Measurements from ENCODE around the gene PPP2R2B. TPM values are rescaled to one million over a fixed set of nuclear protein-coding genes. Genes with fewer than 3 reads are reported as not detected.

The PPP2R2B gene
- total RNA-seq, 1 experiment from 2014 or later: 20.3 TPM

- peaks cover 76% of the 10 kb centered on the region for H3K4me1 Mint-ChIP-seq
- ATAC-seq: no peak
These were observed 84.1 kb downstream of the PPP2R2B start for GRCh38 chr5:146794326-146795029.

GRCh38 chr5:146793709-146794108, 84.8 kb downstream of the PPP2R2B start:
- ChIA-PET POLR2A (no interaction called here), CTCF (interaction anchor here (1.6 kb wide), 1 partner anchor 10 kb away, joined by 3 read pairs; no protein-coding TSS in a partner anchor)
- no peaks in the 10 kb centered on the region for H3K9me3 Mint-ChIP-seq
- ATAC-seq (no peak), DNase-seq (ENCODE audit: low spot score) (no peak)
- H3K4me3 Mint-ChIP-seq: no peak overlapping the region
- no peak overlapping the region for H3K27ac Mint-ChIP-seq
- H3K36me3 Mint-ChIP-seq: no peaks in the 10 kb centered on the region
- H3K27me3 Mint-ChIP-seq (ENCODE audit: low read depth): no peaks in the 10 kb centered on the region
- TF ChIP-seq CDX4 (CRISPR knock-in tag; IDR thresholded peaks at IDR 0.05; ENCODE audit: borderline replicate concordance) (no peak), USF1 (CRISPR knock-in tag; IDR thresholded peaks at IDR 0.05) (no peak), ZNF121 (CRISPR knock-in tag; IDR thresholded peaks at IDR 0.05) (no peak), MXD4 (CRISPR knock-in tag; IDR thresholded peaks at IDR 0.05; ENCODE audit: borderline replicate concordance) (no peak), RORB (CRISPR knock-in tag; IDR thresholded peaks at IDR 0.05) (no peak), NR3C1 (CRISPR knock-in tag; conservative IDR thresholded peaks at IDR 0.05; ENCODE audit: low read depth) (no peak)
- H3K4me1 Mint-ChIP-seq: peaks cover 77% of the 10 kb centered on the region

More at GRCh38 chr5:146794326-146795029, 84.1 kb downstream of the PPP2R2B start:
- no peaks in the 10 kb centered on the region for H3K9me3 Mint-ChIP-seq
- CTCF ChIA-PET: interaction anchor here (1.6 kb wide), 1 partner anchor 9 kb away, joined by 3 read pairs; no protein-coding TSS in a partner anchor
- TF ChIP-seq ZNF416 (CRISPR knock-in tag; IDR thresholded peaks at IDR 0.05) (no peak), NR3C1 (CRISPR knock-in tag; conservative IDR thresholded peaks at IDR 0.05; ENCODE audit: low read depth) (no peak), ZNF423 (CRISPR knock-in tag; IDR thresholded peaks at IDR 0.05) (no peak), FOXJ3 (CRISPR knock-in tag; IDR thresholded peaks at IDR 0.05; ENCODE audit: borderline replicate concordance) (no peak), NR1H2 (CRISPR knock-in tag; IDR thresholded peaks at IDR 0.05) (no peak), OVOL2 (CRISPR knock-in tag; IDR thresholded peaks at IDR 0.05; ENCODE audit: borderline replicate concordance) (no peak), ZNF281 (CRISPR knock-in tag; IDR thresholded peaks at IDR 0.05) (no peak), ESRRA (CRISPR knock-in tag; IDR thresholded peaks at IDR 0.05; ENCODE audit: borderline replicate concordance) (no peak), NFYB (CRISPR knock-in tag; conservative IDR thresholded peaks at IDR 0.05; ENCODE audit: low read depth) (no peak), RELA (CRISPR knock-in tag; IDR thresholded peaks at IDR 0.05; ENCODE audit: borderline replicate concordance) (no peak), USF1 (CRISPR knock-in tag; IDR thresholded peaks at IDR 0.05) (no peak)
- H3K27ac Mint-ChIP-seq: no peak overlapping the region
- H3K4me3 Mint-ChIP-seq: no peak overlapping the region
- no peak for DNase-seq (ENCODE audit: low spot score)
- no peaks in the 10 kb centered on the region for H3K27me3 Mint-ChIP-seq (ENCODE audit: low read depth)
- POLR2A ChIA-PET: no interaction called here
- no peaks in the 10 kb centered on the region for H3K36me3 Mint-ChIP-seq

- Mint-ChIP-seq H3K27ac (no peak overlapping the region), H3K27me3 (ENCODE audit: low read depth) (no peaks in the 10 kb centered on the region), H3K36me3 (no peaks in the 10 kb centered on the region; the same call in 1 of the 2 replicates), H3K4me3 (no peak overlapping the region), H3K4me1 (peaks cover 75% of the 10 kb centered on the region), H3K9me3 (no peaks in the 10 kb centered on the region; the same call in 1 of the 2 replicates)
- TF ChIP-seq NR1H2 (CRISPR knock-in tag; IDR thresholded peaks at IDR 0.05) (no peak), HMGXB4 (CRISPR knock-in tag; IDR thresholded peaks at IDR 0.05) (no peak), JAZF1 (CRISPR knock-in tag; IDR thresholded peaks at IDR 0.05) (no peak), RELA (CRISPR knock-in tag; IDR thresholded peaks at IDR 0.05; ENCODE audit: borderline replicate concordance) (no peak)
- ChIA-PET CTCF (no interaction called here), POLR2A (no interaction called here)
- DNase-seq (ENCODE audit: low spot score): no peak
- ATAC-seq: no peak
These were observed 87.1 kb downstream of the PPP2R2B start for GRCh38 chr5:146791471-146791870.
